AG09309 (cell line): ENCODE measurements around the gene TBCC.

Experiments used
- DNase-seq: peaks from one replicate; pipeline ENCODE4 v3.0.0-alpha.2; 2010; ENCODE audit warnings: low read depth
- H3K4me3 ChIP-seq: 2 replicates; pipeline ENCODE4 v1.5.1; 2011; ENCODE audit warnings: mild to moderate bottlenecking, low read depth, low read length, moderate library complexity; ENCODE audit not compliant: control insufficient read depth
- CTCF ChIP-seq: IDR thresholded peaks from 2 replicates; pipeline ENCODE4 v1.5.1; 2011; ENCODE audit warnings: mild to moderate bottlenecking, low read depth, low read length, inconsistent platforms; ENCODE audit not compliant: insufficient read depth, control insufficient read depth; ENCODE audit errors: missing control alignments

Gene TBCC

GRCh38 chr6:42745640-42746462 is at the start of gene TBCC:
TBCC (minus strand) TSS chr6:42746103; CDS start chr6:42746073, 30 bp downstream.
- peak within 1 kb of the TSS; percentile 95 for H3K4me3 ChIP-seq
- TF ChIP-seq CTCF, result no peak
- peak; percentile 96 for DNase-seq

GRCh38 chr6:42795651-42796050 is 49.7 kb upstream of the TBCC start:
- no peak for DNase-seq
- H3K4me3 ChIP-seq, result no peak overlapping the region
- no peak for TF ChIP-seq CTCF

GRCh38 chr6:42791706-42792320 is 45.9 kb upstream of the TBCC start:
- no peak for DNase-seq

GRCh38 chr6:42790549-42791181 is 44.8 kb upstream of the TBCC start:
- DNase-seq, result no peak
- H3K4me3 ChIP-seq, result no peak overlapping the region
- no peak for TF ChIP-seq CTCF

More at GRCh38 chr6:42791706-42792320, 45.9 kb upstream of the TBCC start:
- no peak overlapping the region for H3K4me3 ChIP-seq
- TF ChIP-seq CTCF, result no peak

GRCh38 chr6:42788671-42789070 is 42.8 kb upstream of the TBCC start:
- DNase-seq, result no peak
- H3K4me3 ChIP-seq, result no peak overlapping the region
- TF ChIP-seq CTCF, result no peak

GRCh38 chr6:42787063-42787472 is 41.2 kb upstream of the TBCC start:
- DNase-seq, result no peak
- TF ChIP-seq CTCF, result no peak
- no peak overlapping the region for H3K4me3 ChIP-seq
